GM12878 (cell line): ENCODE data around the gene PDILT. TPM values are rescaled to one million over a fixed set of nuclear protein-coding genes. Genes with fewer than 3 reads are reported as not detected.

Experiments
- ATAC-seq: fragments of 200-7000 bp; cut with Tn5 transposase; 3 replicates; pipeline ENCODE4 v1.9.1; 2020; ENCODE audit warnings: mild to moderate bottlenecking, moderate library complexity
- BruUV-seq: library from RNA; stranded (reverse); fragments of 400-500 nt; replicated peaks from 2 replicates; lab custom pipeline; 2021; lab: Mats Ljungman, UMichigan
- CTCF ChIA-PET: fragments of 300-600 bp; sonication (Branson Sonifier 250); formaldehyde crosslinking; extraction: SDS; loops from one replicate; lab custom pipeline; 2021; ENCODE audit warnings: inconsistent platforms; lab: Yijun Ruan, JAX
- POLR2A ChIA-PET: fragments of 350-600 bp; formaldehyde crosslinking; extraction: SDS; loops from one replicate; lab custom pipeline; 2021; ENCODE audit warnings: inconsistent platforms; lab: Charles Lee
- RAD21 ChIA-PET: fragments of 300-600 bp; sonication (Branson Sonifier 250); formaldehyde crosslinking; loops from one replicate; lab custom pipeline; 2023; ENCODE audit warnings: antibody characterized with exemption; ENCODE audit not compliant: unreplicated experiment; lab: Charles Lee
- SMC1A ChIA-PET: fragments of 300-600 bp; sonication (Branson Sonifier 250); formaldehyde crosslinking; loops from one replicate; lab custom pipeline; 2023; ENCODE audit not compliant: unreplicated experiment, uncharacterized antibody; lab: Charles Lee
- DNase-seq: peaks from one replicate; pipeline ENCODE4 v3.0.0-alpha.2; 2011; ENCODE audit warnings: low read depth, low spot score
- FAIRE-seq: peaks from 3 replicates; lab custom pipeline; 2011; peaks lifted over from hg19 to GRCh38; lab: Jason Lieb, UNC
- H2AFZ ChIP-seq: 2 replicates; pipeline ENCODE4 v1.6.0; 2011; ENCODE audit warnings: low read depth, low read length, control low read depth; ENCODE audit not compliant: control insufficient read depth
- H3K27ac ChIP-seq: 2 replicates; pipeline ENCODE4 v1.5.1; 2011; ENCODE audit warnings: control low read depth; ENCODE audit not compliant: control insufficient read depth, insufficient read depth
- H3K27me3 ChIP-seq, 2 experiments: replicated peaks in 1 of 2; 2 replicates each; pipeline versions ENCODE4 v1.6.0 to v1.6.1; 2011; ENCODE audit warnings: low read length in 1 of 2; ENCODE audit not compliant: control insufficient read depth in 2 of 2, insufficient read depth in 2 of 2
- H3K36me3 ChIP-seq, 2 experiments: 2 replicates each; pipeline ENCODE4 v1.5.1; 2011; ENCODE audit warnings: low read length in 1 of 2; ENCODE audit not compliant: control insufficient read depth in 2 of 2, insufficient read depth in 2 of 2
- H3K4me1 ChIP-seq: 2 replicates; pipeline ENCODE4 v1.6.1; 2011; ENCODE audit warnings: mild to moderate bottlenecking, low read length, moderate library complexity, mixed read lengths; ENCODE audit not compliant: control insufficient read depth, insufficient read depth
- H3K4me2 ChIP-seq: 2 replicates; pipeline ENCODE4 v1.6.0; 2011; ENCODE audit warnings: control low read depth; ENCODE audit not compliant: control insufficient read depth, insufficient read depth
- H3K4me3 ChIP-seq: fragments of 200-600 bp; sonication (generic); 2 replicates; pipeline ENCODE4 v1.5.1; 2016
- H3K79me2 ChIP-seq: 2 replicates; pipeline ENCODE4 v1.6.0; 2011; ENCODE audit warnings: low read length; ENCODE audit not compliant: control insufficient read depth, insufficient read depth
- H3K9ac ChIP-seq: 2 replicates; pipeline ENCODE4 v1.8.0; 2011; ENCODE audit warnings: low read length, control low read depth, mixed read lengths; ENCODE audit not compliant: control insufficient read depth, insufficient read depth
- H3K9me3 ChIP-seq: replicated peaks from 3 replicates; pipeline ENCODE4 v1.5.1; 2011; ENCODE audit warnings: mild to moderate bottlenecking, low read length; ENCODE audit not compliant: control insufficient read depth, insufficient read depth
- H4K20me1 ChIP-seq: 2 replicates; pipeline ENCODE4 v1.6.0; 2011; ENCODE audit not compliant: control insufficient read depth, insufficient read depth
- ETV6 ChIP-seq, 2 experiments: fragments of 450-650 bp in 1 of 2; IDR thresholded peaks in 1 of 2; conservative IDR thresholded peaks in 1 of 2; 2 replicates each; pipeline ENCODE4 v1.6.1; 2014; ENCODE audit warnings: antibody characterized with exemption in 1 of 2, borderline replicate concordance in 1 of 2, low read depth in 1 of 2, mild to moderate bottlenecking in 1 of 2, moderate library complexity in 1 of 2
- HSF1 ChIP-seq: fragments of 150-350 bp; IDR thresholded peaks from 2 replicates; pipeline ENCODE4 v1.6.1; 2014; ENCODE audit warnings: mild to moderate bottlenecking, low read depth, low read length
- IRF4 ChIP-seq: IDR thresholded peaks from 2 replicates; pipeline ENCODE4 v1.6.1; 2011; ENCODE audit warnings: low read depth, low read length
- SMARCA5 ChIP-seq: fragments of 450-650 bp; IDR thresholded peaks from 2 replicates; pipeline ENCODE4 v1.6.1; 2017; ENCODE audit warnings: mild to moderate bottlenecking
- SUZ12 ChIP-seq: fragments of 200-600 bp; sonication (generic); IDR thresholded peaks from one replicate; pipeline ENCODE4 v1.6.1; 2018; ENCODE audit warnings: antibody characterized with exemption, mild to moderate bottlenecking; ENCODE audit not compliant: unreplicated experiment
- TAF1 ChIP-seq: IDR thresholded peaks from 2 replicates; pipeline ENCODE4 v1.6.1; 2011; ENCODE audit warnings: mild to moderate bottlenecking, low read depth, low read length, borderline replicate concordance
- ZNF207 ChIP-seq: fragments of 450-650 bp; IDR thresholded peaks from 2 replicates; pipeline ENCODE4 v1.6.1; 2014; ENCODE audit warnings: antibody characterized with exemption, mild to moderate bottlenecking, borderline replicate concordance
- ZZZ3 ChIP-seq: IDR thresholded peaks from 2 replicates; pipeline ENCODE4 v1.6.1; 2011; ENCODE audit warnings: low read depth; ENCODE audit not compliant: control insufficient read depth, insufficient read length
- WGBS: methylation state at CpG from one replicate; pipeline ENCODE4 v1.1.6; 2016; ENCODE audit warnings: low lambda C conversion rate; ENCODE audit not compliant: insufficient replicate concordance, insufficient coverage; ENCODE audit errors: missing lambda C conversion rate; 5-methylcytosine and 5-hydroxymethylcytosine counted together
- in situ Hi-C: fragments of 300-500 bp; cut with MboI; formaldehyde crosslinking; loops from 9 replicates; pipeline ENCODE4 v1.14.3; 2018; ENCODE audit warnings: mixed read lengths
- intact Hi-C: fragments of 100-400 bp; cut with micrococcal nuclease; formaldehyde crosslinking; loops from one replicate; pipeline ENCODE4 v1.14.2; 2022; ENCODE audit not compliant: unreplicated experiment
- polyA plus RNA-seq, 11 experiments: library from polyadenylated mRNA; depleted of rRNA in 4 of 11; unstranded in 6 of 11; stranded (reverse) in 5 of 11; fragments of >200 nt; fragmentation: Nextera tagmentation in 4 of 11; fragmentation: Illumina TruSeq in 1 of 11; extraction: Ambion mirVana in 4 of 11; extraction: Trizol in 1 of 11; gene quantifications; 1 replicate in 1 of 11; 2 replicates in 10 of 11; pipeline versions ENCODE4 v1.2.1 to v1.2.3, GENCODE V29; 2011 to 2016; ENCODE audit warnings: inconsistent platforms in 2 of 11, missing spikeins in 2 of 11, low read depth in 1 of 11
- total RNA-seq, 4 experiments: library from RNA; depleted of rRNA in 3 of 4; stranded (reverse); fragments of >200 nt in 3 of 4; fragmentation: Illumina TruSeq in 1 of 4; extraction: Trizol in 1 of 4; gene quantifications; 2 replicates each; pipeline versions ENCODE4 v1.2.1 to v1.2.3, GENCODE V29; 2013 to 2021

The PDILT gene
- total and polyA plus RNA-seq, 10 of the 15 experiments (the other 5 are each of a cell fraction or from before 2014, with no cell fraction given) = not detected

GRCh38 chr16:20315764-20316163 lies 88.8 kb downstream of the PDILT start:
- intact Hi-C loops = no loop called here
- no TSS peak for BruUV-seq
- Histone ChIP-seq H3K27me3 (no peaks in the 10 kb centered on the region), H3K4me3 (no peak overlapping the region), H3K9ac (no peak overlapping the region), H3K27ac (no peak overlapping the region), H3K4me1 (no peaks in the 10 kb centered on the region), H3K36me3 (no peaks in the 10 kb centered on the region), H3K9me3 (no peaks in the 10 kb centered on the region), H4K20me1 (no peaks in the 10 kb centered on the region), H2AFZ (no peak overlapping the region), H3K4me2 (no peak overlapping the region), H3K79me2 (no peaks in the 10 kb centered on the region)
- ATAC-seq = no peak
- FAIRE-seq = no peak
- WGBS = 73% methylated on average over 6 of the region's 6 CpGs
- no peak for DNase-seq
- ChIA-PET CTCF (interaction anchor here (1.7 kb wide), 1 partner anchor 16 kb away, joined by 4 read pairs; no protein-coding TSS in a partner anchor), SMC1A (no interaction called here), POLR2A (no interaction called here), RAD21 (no interaction called here)
- in situ Hi-C loops = no loop called here
- TF ChIP-seq IRF4 (no peak), TAF1 (no peak), ZNF207 (no peak), SUZ12 (no peak), ETV6 (conservative IDR thresholded peaks at IDR 0.05 in 1 of 2, IDR thresholded peaks at IDR 0.05 in 1 of 2; ENCODE audit: borderline replicate concordance in 1 of 2, low read depth in 1 of 2) (no peak), SMARCA5 (no peak), ZZZ3 (no peak), HSF1 (no peak)
